Head of caudate nucleus (tissue), 42 donors: ENCODE data around the gene EFL1.

Experiments used
- DNase-seq, 42 donors: peaks; one replicate each; pipeline versions ENCODE4 v3.0.0 to v3.0.0-alpha.2; 2020 to 2021; ENCODE audit warnings: mixed read lengths in 7 of 42
- intact Hi-C: fragments of 100-400 bp; cut with DNase I; formaldehyde crosslinking; loops from one replicate; pipeline ENCODE4 v1.15.0; 2022

Gene EFL1

DNA sequence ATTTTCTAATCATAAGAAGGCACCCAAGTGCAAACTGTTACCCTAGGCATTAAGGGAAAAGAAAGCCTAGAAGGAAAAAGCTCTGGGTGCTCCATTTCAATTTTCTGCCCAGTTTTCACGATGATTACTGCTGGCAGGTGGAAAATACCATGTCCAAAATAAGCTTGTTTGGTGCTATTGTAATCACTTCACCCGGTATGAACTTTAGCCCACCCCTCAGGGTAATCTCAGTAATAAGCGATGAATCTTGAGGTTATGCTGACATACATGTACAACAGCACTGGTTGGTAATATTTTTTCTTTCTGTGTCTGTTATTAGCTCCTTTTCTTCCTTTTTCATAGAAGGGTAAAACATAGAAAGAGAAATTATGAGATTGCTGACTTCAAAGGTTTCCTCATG, 128.1 kb downstream of the EFL1 start:
- no peak for DNase-seq
- intact Hi-C loops: loop anchor here (10.0 kb wide), 1 partner anchor 90 kb away; the partner anchor contains the start of gene MEX3B

DNA sequence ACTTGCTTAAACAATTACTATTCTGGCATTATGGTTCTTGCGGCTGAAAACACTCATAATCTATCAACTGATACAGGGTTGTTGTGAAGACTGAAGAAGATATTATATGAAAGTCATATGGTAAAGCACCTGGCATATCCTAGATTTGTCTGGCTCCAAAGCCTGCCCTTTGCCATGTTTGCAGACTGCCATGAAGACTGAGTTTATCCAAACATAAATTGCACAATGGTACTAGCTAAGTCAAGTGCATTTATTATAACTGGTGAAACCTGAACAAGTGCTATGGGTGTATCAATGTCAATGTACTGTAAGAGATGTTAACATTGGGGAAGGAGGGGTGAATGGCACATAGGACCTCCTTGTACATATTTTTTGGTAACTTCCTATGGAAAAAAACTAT, 129.3 kb downstream of the EFL1 start:
- intact Hi-C loops: loop anchor here (10.0 kb wide), 1 partner anchor 88 kb away; the partner anchor contains the start of gene MEX3B
- DNase-seq: no peak

GRCh38 chr15:82132742-82133141, 129.8 kb downstream of the EFL1 start:
- intact Hi-C loops: loop anchor here (10.0 kb wide), 1 partner anchor 88 kb away; the partner anchor contains the start of gene MEX3B
- peak in 1 of 42 donors; percentile 29 for DNase-seq

DNA sequence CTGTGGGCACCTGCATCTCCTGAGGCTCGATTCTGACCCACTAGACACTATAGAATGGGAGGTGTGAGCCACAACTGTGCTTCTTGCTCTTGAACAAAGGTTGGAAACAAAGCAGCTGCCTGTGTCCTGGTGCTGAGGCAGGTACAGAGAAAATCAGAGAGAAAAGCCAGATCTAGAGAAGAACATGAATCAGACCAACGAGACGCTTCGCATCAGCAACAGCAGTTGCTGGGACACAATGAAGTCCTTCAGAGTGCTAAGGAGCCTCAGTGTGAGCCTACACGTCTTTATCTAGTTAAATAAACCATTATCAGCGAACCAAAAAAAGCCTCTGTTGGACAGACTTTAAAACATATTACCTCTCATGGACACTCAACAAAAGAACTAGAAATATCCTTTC, 130.4 kb downstream of the EFL1 start:
- peak in 1 of 42 donors; percentile 31 for DNase-seq
- intact Hi-C loops: loop anchor here (10.0 kb wide), 1 partner anchor 87 kb away; the partner anchor contains the start of gene MEX3B

DNA sequence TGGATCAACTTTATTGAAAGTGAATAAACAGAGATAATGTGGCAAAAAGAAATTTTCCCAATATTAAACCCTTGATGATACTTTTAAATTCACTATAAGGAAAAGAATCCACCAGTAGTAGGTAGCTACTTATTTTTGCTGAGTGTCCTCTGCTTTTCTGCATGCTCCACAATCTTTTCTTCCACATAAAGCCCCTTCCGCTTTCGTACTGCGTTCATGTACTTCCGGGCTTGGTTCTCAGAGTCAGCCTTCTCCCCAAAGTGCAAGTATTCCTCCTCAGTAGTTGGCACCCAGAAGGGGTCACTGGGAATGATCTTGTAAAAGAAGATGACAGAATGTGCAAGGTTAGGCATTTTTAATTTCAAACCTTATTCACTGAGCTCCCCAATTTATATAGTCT, 132.3 kb downstream of the EFL1 start:
- peak in 1 of 42 donors; percentile 38 for DNase-seq
- intact Hi-C loops: loop anchor here (10.0 kb wide), 1 partner anchor 85 kb away; the partner anchor contains the start of gene MEX3B

- intact Hi-C loops: loop anchor here (10.0 kb wide), 1 partner anchor 85 kb away; the partner anchor contains the start of gene MEX3B
- DNase-seq: peak in 1 of 42 donors; percentile 21
These were observed 132.8 kb downstream of the EFL1 start for GRCh38 chr15:82129761-82130160.

DNA sequence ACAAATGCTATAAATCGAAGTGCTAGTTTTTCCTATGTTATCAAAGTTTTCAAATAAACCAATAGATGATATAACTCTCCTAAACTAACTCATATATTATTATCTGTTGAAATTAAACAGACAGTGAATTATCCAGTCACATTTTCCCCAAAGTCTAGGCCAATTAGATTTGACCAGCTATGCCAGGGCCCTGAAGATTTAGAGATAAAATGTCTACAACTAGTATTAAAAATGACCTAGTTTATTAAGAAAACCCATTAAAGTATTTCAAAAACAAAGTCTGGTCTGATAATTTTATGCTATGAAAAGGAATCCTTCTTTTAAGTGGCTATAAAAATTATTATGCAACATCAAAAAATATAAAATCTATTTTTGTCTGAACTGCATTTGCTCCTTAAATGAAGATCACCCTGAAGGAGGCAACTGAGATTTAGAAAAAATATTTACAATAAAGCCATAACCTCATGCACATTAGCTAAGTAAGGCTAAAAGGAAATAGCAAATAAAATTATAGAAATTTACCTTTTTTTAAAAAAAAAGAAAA, 133.3 kb downstream of the EFL1 start:
- intact Hi-C loops: no loop called here
- DNase-seq: no peak

DNA sequence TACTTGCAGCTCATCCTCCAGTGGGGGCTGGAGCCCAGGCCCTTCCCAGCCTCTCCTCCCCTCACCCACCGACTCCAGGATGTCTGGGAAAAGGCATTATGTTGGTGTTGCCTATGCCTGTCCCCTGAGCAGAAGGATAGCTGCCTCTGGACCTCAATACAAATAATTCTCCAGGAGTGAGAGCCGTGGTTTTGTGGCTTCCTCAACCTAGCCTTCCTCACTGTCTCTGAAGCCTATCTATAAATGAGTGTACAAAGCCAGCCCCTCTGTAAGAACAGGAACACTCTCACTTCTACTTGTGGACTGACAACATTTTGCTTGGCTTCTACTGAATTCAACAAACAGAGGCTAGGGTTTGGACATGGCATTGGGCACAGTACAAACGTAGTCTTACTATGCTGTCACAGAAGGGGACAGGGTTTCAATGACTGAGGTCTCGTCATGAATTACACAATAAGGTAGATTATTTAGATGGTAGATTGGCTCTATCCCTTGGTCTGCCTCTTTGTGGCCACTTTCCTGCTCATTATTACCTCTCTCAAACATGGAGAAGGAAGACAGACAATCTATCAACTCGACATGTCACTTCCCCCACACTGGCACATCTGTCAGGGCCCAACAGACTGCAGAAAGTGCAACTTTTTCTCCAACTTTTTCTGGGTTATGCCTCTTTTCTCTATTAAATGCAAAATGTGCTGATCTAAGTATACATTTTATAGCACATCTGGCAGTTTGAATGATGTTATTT, 134.0 kb downstream of the EFL1 start:
- intact Hi-C loops: no loop called here
- no peak for DNase-seq

- no peak for DNase-seq
- intact Hi-C loops: no loop called here
These were observed 135.0 kb downstream of the EFL1 start for GRCh38 chr15:82127581-82127980.

- intact Hi-C loops: no loop called here
- DNase-seq: no peak
These were observed 136.2 kb downstream of the EFL1 start for GRCh38 chr15:82126346-82126745.

DNA sequence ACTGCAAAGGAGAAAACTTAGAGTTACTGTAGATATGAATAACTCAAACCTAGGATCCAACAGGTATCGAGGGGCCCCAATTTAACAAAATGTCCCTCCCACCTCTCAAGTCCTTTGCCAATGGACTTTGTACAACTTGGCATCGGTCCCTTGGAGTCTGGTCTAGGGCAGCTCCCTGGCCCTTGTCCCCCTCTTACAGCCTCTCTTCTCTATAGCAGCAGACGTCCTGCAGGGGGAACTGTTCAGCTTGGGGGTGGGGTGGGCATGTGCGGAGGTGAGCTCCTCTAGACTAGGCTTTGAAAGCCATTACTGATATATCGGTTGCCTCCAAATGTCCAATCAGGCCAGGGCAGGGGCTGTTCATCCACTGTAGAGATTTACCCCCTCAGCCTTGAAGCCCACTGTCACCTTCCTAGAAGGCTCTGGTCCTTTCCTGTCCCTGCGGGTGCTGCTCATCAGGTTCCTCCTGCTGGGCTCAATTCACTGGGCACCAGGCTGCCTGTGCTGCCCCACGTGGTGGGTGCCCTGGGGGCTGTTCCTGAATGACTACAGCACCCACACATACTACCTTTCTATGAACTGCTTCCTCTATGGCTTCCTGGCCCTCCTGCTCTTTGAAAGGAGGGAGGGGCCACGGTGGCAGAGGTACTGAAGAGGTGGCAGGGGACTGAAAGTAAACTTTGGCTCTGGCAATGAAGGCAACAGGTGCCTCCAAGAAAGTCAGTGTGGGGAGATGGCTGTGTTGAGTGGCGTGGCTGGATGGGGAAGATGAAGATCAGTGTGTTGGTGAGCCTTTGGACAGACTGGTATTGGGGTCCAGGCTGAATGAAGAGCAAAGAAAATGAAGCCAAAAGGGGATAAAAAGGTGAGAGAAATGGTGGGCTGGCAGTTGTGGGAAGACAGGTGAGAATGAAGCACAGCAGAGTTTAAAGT, 137.9 kb downstream of the EFL1 start:
- no peak for DNase-seq
- intact Hi-C loops: no loop called here

DNA sequence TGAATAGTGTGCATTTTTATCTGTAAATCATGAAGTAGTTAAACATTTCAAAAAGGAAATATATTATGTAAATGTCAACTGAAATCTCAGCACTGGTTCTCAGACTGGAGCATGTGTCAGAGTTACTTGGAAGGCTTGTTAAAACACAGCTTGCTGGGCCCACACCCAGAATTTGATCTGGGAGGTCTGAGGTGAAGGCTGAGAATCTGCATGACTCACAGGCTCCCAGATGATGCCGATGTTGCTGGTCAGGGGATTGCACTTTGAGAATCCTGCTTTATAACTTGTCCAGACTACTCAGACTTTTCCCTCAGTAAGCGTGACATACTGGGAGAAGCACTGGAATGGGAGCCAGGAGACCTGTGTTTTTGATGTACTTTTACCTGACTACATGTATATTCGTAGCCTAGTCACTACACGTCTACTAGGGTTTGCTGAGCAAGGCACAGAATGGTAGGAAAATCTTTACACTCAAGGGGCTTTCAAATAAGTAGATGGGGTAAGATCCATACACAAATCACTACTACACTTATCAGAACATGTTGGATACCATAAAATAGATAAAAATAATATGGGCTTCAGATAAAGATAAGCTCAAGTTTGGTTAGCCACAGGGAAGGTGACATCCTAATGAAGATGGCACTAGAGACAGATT, 139.7 kb downstream of the EFL1 start:
- intact Hi-C loops: no loop called here
- no peak for DNase-seq

GRCh38 chr15:82118040-82118439, 144.5 kb downstream of the EFL1 start:
- intact Hi-C loops: no loop called here
- DNase-seq: no peak

DNA sequence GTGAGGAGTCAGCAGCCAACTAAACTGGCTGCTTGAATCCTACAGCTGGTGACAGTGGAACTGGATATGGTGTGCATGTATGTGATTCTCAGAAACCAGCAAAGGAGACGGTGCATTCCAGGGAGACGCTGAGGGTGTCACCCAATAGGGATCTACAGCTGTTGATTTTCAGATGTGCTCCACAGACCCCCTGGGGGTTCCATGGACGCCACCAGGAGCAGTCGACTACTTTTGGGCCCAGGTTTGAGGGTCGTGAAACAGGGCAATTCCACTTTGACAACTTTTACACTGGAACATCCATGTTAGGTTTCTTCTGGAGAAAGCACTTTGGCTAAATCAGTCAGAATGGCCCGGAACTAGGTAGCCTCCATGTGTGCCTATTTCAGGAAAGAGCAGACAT, 145.2 kb downstream of the EFL1 start:
- intact Hi-C loops: no loop called here
- DNase-seq: no peak

GRCh38 chr15:82114660-82115059, 147.9 kb downstream of the EFL1 start:
- intact Hi-C loops: no loop called here
- no peak for DNase-seq

GRCh38 chr15:82113106-82113715, 149.3 kb downstream of the EFL1 start:
- intact Hi-C loops: no loop called here

GRCh38 chr15:82111918-82112317, 150.6 kb downstream of the EFL1 start:
- intact Hi-C loops: no loop called here
- DNase-seq: no peak

More at GRCh38 chr15:82113106-82113715, 149.3 kb downstream of the EFL1 start:
- no peak for DNase-seq

DNA sequence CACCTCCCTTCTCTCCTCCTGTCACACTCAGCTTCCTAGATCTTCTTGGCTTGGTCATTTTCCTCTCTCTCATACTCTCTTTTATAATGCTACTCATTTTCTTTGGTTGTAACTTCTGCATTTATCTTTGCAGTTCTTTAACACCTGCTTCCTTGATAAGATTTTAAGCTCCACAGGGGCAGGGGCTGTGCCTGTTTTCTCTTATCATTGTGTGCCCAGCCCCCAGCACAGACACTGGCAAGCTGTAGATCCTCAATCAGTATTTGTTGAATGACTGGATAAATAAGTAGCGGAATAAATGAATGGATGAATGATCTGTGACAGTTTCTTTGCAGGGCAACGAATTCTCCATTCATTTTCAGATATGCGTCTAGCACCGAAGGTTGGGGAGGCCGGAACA, 152.4 kb downstream of the EFL1 start:
- intact Hi-C loops: no loop called here
- DNase-seq: no peak
